Adrenal gland (tissue), 19 donors: ENCODE measurements around the gene POTEI. TPM values are rescaled to one million over a fixed set of nuclear protein-coding genes. Genes with fewer than 3 reads are reported as not detected.
"Not testable (repeated sequence)": the region's sequence is repeated elsewhere in the genome, so short reads cannot be mapped to it uniquely, and the experiment has no call there.

Experiments used
- DNase-seq, 7 donors: peaks; one replicate each; pipeline ENCODE4 v3.0.0-alpha.2; 2019 to 2020
- H3K27ac ChIP-seq, 5 donors: fragments of 200-600 bp; sonication (generic) in 4 of 5; 1 replicate in 3 of 5; 2 replicates in 2 of 5; pipeline versions ENCODE4 v1.5.1 to v1.8.0; 2016 to 2020; ENCODE audit warnings: mild to moderate bottlenecking in 1 of 5
- H3K27me3 ChIP-seq: fragments of 200-600 bp; 2 replicates; pipeline ENCODE4 v1.8.0; 2021
- H3K36me3 ChIP-seq, 2 donors: fragments of 200-600 bp; replicated peaks in 1 of 2; 1 replicate in 1 of 2; 2 replicates in 1 of 2; pipeline versions ENCODE4 v1.5.1 to v1.8.0; 2018 to 2022
- H3K4me1 ChIP-seq, 2 donors: fragments of 200-600 bp; replicated peaks in 1 of 2; 1 replicate in 1 of 2; 2 replicates in 1 of 2; pipeline versions ENCODE4 v1.5.1 to v1.8.0; 2018 to 2021
- H3K4me3 ChIP-seq, 4 donors: fragments of 200-600 bp; sonication (generic) in 3 of 4; one replicate each; pipeline ENCODE4 v1.5.1; 2016 to 2018
- H3K9me3 ChIP-seq, 3 donors: fragments of 200-600 bp; sonication (generic) in 1 of 3; replicated peaks in 1 of 3; 1 replicate in 2 of 3; 2 replicates in 1 of 3; pipeline versions ENCODE4 v1.5.1 to v1.8.0; 2016 to 2021
- WGBS, 4 donors: extraction: QIAGEN DNeasy Blood & Tissue Kit in 2 of 4; methylation state at CpG; one replicate each; pipeline versions ENCODE4 v1.1.5 to v1.1.7; 2013 to 2017; 5-methylcytosine and 5-hydroxymethylcytosine counted together
- intact Hi-C, 2 donors: fragments of 100-400 bp; cut with DNase I; formaldehyde crosslinking; loops; one replicate each; pipeline versions ENCODE4 v1.14.1 to v1.15.0; 2022 to 2023
- long read RNA-seq, 10 donors: library from polyadenylated mRNA in 3 of 10; unstranded in 2 of 10; stranded (forward) in 1 of 10; transcript quantifications; one replicate each; pipeline ENCODE4 v2.0.0 and lab custom pipeline, GENCODE V29; 2021 to 2026
- polyA plus RNA-seq, 3 donors: library from polyadenylated mRNA; stranded (reverse); fragments of 200-250 nt in 2 of 3; fragments of 350-450 nt in 1 of 3; fragmentation: Illumina TruSeq in 1 of 3; extraction: RNeasy Lipid Tissue Mini Kit (QIAGEN cat#74804) in 1 of 3; gene quantifications; one replicate each; pipeline ENCODE4 v1.2.3, GENCODE V29; 2013 to 2014
- total RNA-seq, 9 donors: library from RNA; depleted of rRNA in 4 of 9; stranded (reverse); fragments of >200 nt in 4 of 9; fragments of 120-200 nt in 1 of 9; fragmentation: NEBNext Ultra II Directional in 1 of 9; extraction: Animal tissue kit (Norgen Biotek cat#: 25700) in 1 of 9; gene quantifications; one replicate each; pipeline versions ENCODE4 v1.1.0 to v1.2.4, GENCODE V29; 2013 to 2023
- donor health status: healthy with polysubstance abuse.
- donor health status: Bipolar disorder and iron deficiency.
- donor health status: DM: yes; HTN: yes; CAD: no.
- donor health status: DM: no; HTN: no; CAD: no.
- donor health status: DM: no; HTN: no; CAD: no.
- donor health status: DM: yes; HTN: yes; CAD: no.

POTEI gene
- total RNA-seq (under 1 TPM in 2 of 9 donors, not detected in 7; 0.04 to 0.17 TPM), polyA plus RNA-seq (under 1 TPM in 1 of 3 donors, not detected in 2; 0.08 TPM)
- long read RNA-seq, donor 1, result 0 reads
- long read RNA-seq, donor 2, result 0 reads
- long read RNA-seq, donor 3, result 0 reads
- long read RNA-seq, donor 4, partial matches to known transcripts, result 0 of 4 reads
- long read RNA-seq, donor 4, other reads (novel, unspliced or antisense), result 4 of 4 reads
- long read RNA-seq, donor 5, result 0 reads
- long read RNA-seq, donor 6, partial matches to known transcripts, result 0 of 4 reads
- long read RNA-seq, donor 6, other reads (novel, unspliced or antisense), result 4 of 4 reads
- long read RNA-seq, donor 7, result 0 reads
- long read RNA-seq, donor 8, result 0 reads
- long read RNA-seq, donor 9, result 0 reads
- long read RNA-seq, donor 10, result 0 reads

GRCh38 chr2:130509228-130509627 lies at the start of gene POTEI:
Gene POTEI, minus strand, starts transcription at chr2:130509328. Its CDS starts 93 bp downstream, at chr2:130509235.
- H3K36me3 ChIP-seq, intact Hi-C loops, H3K9me3 ChIP-seq, H3K4me3 ChIP-seq, H3K4me1 ChIP-seq, DNase-seq, H3K27ac ChIP-seq, H3K27me3 ChIP-seq: not testable (repeated sequence)
- 58% methylated on average over 2 of the region's 13 CpGs; no CpG with 5 or more reads in 3 of the 4 donors for WGBS, 4 donors

GRCh38 chr2:130556441-130556840 lies 47.3 kb upstream of the POTEI start:
- H3K4me3 ChIP-seq, intact Hi-C loops, H3K27ac ChIP-seq, H3K4me1 ChIP-seq, H3K27me3 ChIP-seq, H3K9me3 ChIP-seq, H3K36me3 ChIP-seq, DNase-seq: not testable (repeated sequence)
- no CpG with 5 or more reads among the region's 8 CpGs for WGBS, 4 donors

- H3K27me3 ChIP-seq, H3K9me3 ChIP-seq, H3K36me3 ChIP-seq, DNase-seq, intact Hi-C loops, H3K4me1 ChIP-seq, H3K27ac ChIP-seq, H3K4me3 ChIP-seq: not testable (repeated sequence)
- whole genome bisulfite sequencing, 4 donors, result no CpG with 5 or more reads among the region's 4 CpGs
Observed at GRCh38 chr2:130554178-130554577, 45.0 kb upstream of the POTEI start.

GRCh38 chr2:130549475-130549874 lies 40.3 kb upstream of the POTEI start:
- H3K4me3 ChIP-seq, H3K27ac ChIP-seq, H3K9me3 ChIP-seq, DNase-seq, H3K4me1 ChIP-seq, H3K36me3 ChIP-seq, intact Hi-C loops, H3K27me3 ChIP-seq: not testable (repeated sequence)
- WGBS, 4 donors, result no CpG with 5 or more reads among the region's 27 CpGs

GRCh38 chr2:130548418-130548817 lies 39.3 kb upstream of the POTEI start:
- intact Hi-C loops, H3K9me3 ChIP-seq, H3K27ac ChIP-seq, H3K4me1 ChIP-seq, H3K36me3 ChIP-seq, H3K27me3 ChIP-seq, DNase-seq, H3K4me3 ChIP-seq: not testable (repeated sequence)
- WGBS, 4 donors, result no CpG with 5 or more reads among the region's 3 CpGs

- intact Hi-C loops, DNase-seq: not testable (repeated sequence)
Observed at GRCh38 chr2:130544978-130545377, 35.9 kb upstream of the POTEI start.

GRCh38 chr2:130543785-130544528 lies 34.8 kb upstream of the POTEI start:
- no CpG with 5 or more reads among the region's 12 CpGs for WGBS, 4 donors
- DNase-seq, H3K4me1 ChIP-seq, H3K27me3 ChIP-seq, H3K36me3 ChIP-seq, H3K9me3 ChIP-seq, H3K27ac ChIP-seq, H3K4me3 ChIP-seq, intact Hi-C loops: not testable (repeated sequence)

More at GRCh38 chr2:130544978-130545377, 35.9 kb upstream of the POTEI start:
- H3K4me1 ChIP-seq, H3K27me3 ChIP-seq, H3K9me3 ChIP-seq, H3K4me3 ChIP-seq, H3K27ac ChIP-seq, H3K36me3 ChIP-seq: not testable (repeated sequence)
- WGBS, 4 donors, result no CpG with 5 or more reads among the region's 5 CpGs

- H3K27ac ChIP-seq, H3K4me1 ChIP-seq, intact Hi-C loops, H3K9me3 ChIP-seq, H3K27me3 ChIP-seq, DNase-seq, H3K36me3 ChIP-seq, H3K4me3 ChIP-seq: not testable (repeated sequence)
- WGBS, 4 donors, result no CpG with 5 or more reads among the region's 4 CpGs
Observed at GRCh38 chr2:130542789-130543188, 33.7 kb upstream of the POTEI start.

- H3K27me3 ChIP-seq, DNase-seq, H3K36me3 ChIP-seq, H3K9me3 ChIP-seq, intact Hi-C loops, H3K27ac ChIP-seq, H3K4me1 ChIP-seq, H3K4me3 ChIP-seq: not testable (repeated sequence)
- WGBS, 4 donors, result no CpG with 5 or more reads among the region's 9 CpGs
Observed at GRCh38 chr2:130538271-130538670, 29.1 kb upstream of the POTEI start.

- H3K27me3 ChIP-seq, intact Hi-C loops, H3K4me3 ChIP-seq, H3K9me3 ChIP-seq, H3K27ac ChIP-seq, H3K36me3 ChIP-seq, DNase-seq, H3K4me1 ChIP-seq: not testable (repeated sequence)
- WGBS, 4 donors, result no CpG with 5 or more reads among the region's 7 CpGs
Observed at GRCh38 chr2:130536654-130537053, 27.5 kb upstream of the POTEI start.

- WGBS, 4 donors, result no CpG with 5 or more reads among the region's 9 CpGs
- H3K9me3 ChIP-seq, H3K36me3 ChIP-seq, H3K4me1 ChIP-seq, H3K27ac ChIP-seq, DNase-seq, intact Hi-C loops, H3K4me3 ChIP-seq, H3K27me3 ChIP-seq: not testable (repeated sequence)
Observed at GRCh38 chr2:130531672-130532071, 22.5 kb upstream of the POTEI start.
